ENCODE measurements around the gene TPP1.

Gene TPP1

GRCh38 chr11:6586434-6587359 lies 32.5 kb downstream of the TPP1 start:
- DNase-seq: no peak

GRCh38 chr11:6584528-6584927 lies 34.7 kb downstream of the TPP1 start:
- no peak for DNase-seq

GRCh38 chr11:6583584-6583983 lies 35.6 kb downstream of the TPP1 start:
- DNase-seq: no peak

- no peak for DNase-seq
Observed at GRCh38 chr11:6579681-6580080, 39.5 kb downstream of the TPP1 start.

GRCh38 chr11:6578134-6578533 lies 41.1 kb downstream of the TPP1 start:
- DNase-seq: no peak

- DNase-seq: peak; percentile 81
Observed at GRCh38 chr11:6576471-6577373, 42.5 kb downstream of the TPP1 start.

GRCh38 chr11:6574816-6575715 lies 44.2 kb downstream of the TPP1 start:
- no peak for DNase-seq

- DNase-seq: peak; percentile 81
Observed at GRCh38 chr11:6572215-6572614, 47.0 kb downstream of the TPP1 start.

GRCh38 chr11:6571434-6572008 lies 47.7 kb downstream of the TPP1 start:
- DNase-seq: no peak

GRCh38 chr11:6570691-6571427 lies 48.4 kb downstream of the TPP1 start:
- DNase-seq: no peak

- no peak for DNase-seq
Observed at GRCh38 chr11:6569706-6570105, 49.5 kb downstream of the TPP1 start.

GRCh38 chr11:6568191-6568918 lies 50.9 kb downstream of the TPP1 start:
- peak; percentile 81 for DNase-seq

GRCh38 chr11:6567371-6567745 lies 51.9 kb downstream of the TPP1 start:
- no peak for DNase-seq

- DNase-seq: no peak
Observed at GRCh38 chr11:6566704-6567370, 52.4 kb downstream of the TPP1 start.

GRCh38 chr11:6565988-6566703 lies 53.1 kb downstream of the TPP1 start:
- DNase-seq: no peak

- DNase-seq: no peak
Observed at GRCh38 chr11:6565325-6565724, 53.9 kb downstream of the TPP1 start.

- DNase-seq: no peak
Observed at GRCh38 chr11:6563667-6564066, 55.6 kb downstream of the TPP1 start.

GRCh38 chr11:6563121-6563619 lies 56.1 kb downstream of the TPP1 start:
- DNase-seq: no peak

Data from fibroblast of skin of right quadriceps (primary cell).